Fibroblast of lung (primary cell): Measurements from ENCODE around the gene CSAD.

Source experiments
- CTCF ChIP-seq, 2 donors: IDR thresholded peaks in 1 of 2; conservative IDR thresholded peaks in 1 of 2; 1 replicate in 1 of 2; 2 replicates in 1 of 2; pipeline ENCODE4 v1.5.1; 2011 to 2012; ENCODE audit warnings: low read length in 2 of 2, control low read depth in 1 of 2, inconsistent platforms in 1 of 2, low read depth in 1 of 2, mild to moderate bottlenecking in 1 of 2
- EZH2 ChIP-seq: IDR thresholded peaks from 2 replicates; pipeline ENCODE4 v1.5.1; 2012; ENCODE audit warnings: low read length, control low read depth, mild to moderate bottlenecking; ENCODE audit errors: missing control alignments

GRCh38 chr12:53217931-53218307 lies 37.2 kb upstream of the CSAD start:
- TF ChIP-seq EZH2 (no peak), CTCF (conservative IDR thresholded peaks at IDR 0.05 in 1 of 2, IDR thresholded peaks at IDR 0.05 in 1 of 2; ENCODE audit: low read depth in 1 of 2, low read length in 2 of 2) (no peak)
